A549 (cell line): ENCODE results near the gene SYK. TPM values are rescaled to one million over a fixed set of nuclear protein-coding genes. Genes with fewer than 3 reads are reported as not detected.

ENCODE experiments used
- ATAC-seq, 2 experiments: fragments of 200-7000 bp in 1 of 2; fragments of >200 bp in 1 of 2; cut with Nextera tagmentation in 1 of 2; cut with Tn5 transposase in 1 of 2; 3 replicates each; pipeline versions ENCODE4 v1.8.0 to v1.9.1; 2018 to 2020; ENCODE audit warnings: mild to moderate bottlenecking in 1 of 2, moderate library complexity in 1 of 2
- CTCF ChIA-PET: fragments of 300-600 bp; sonication (Branson Sonifier 250); formaldehyde crosslinking; extraction: SDS; loops from one replicate; lab custom pipeline; 2021; ENCODE audit warnings: antibody characterized with exemption, inconsistent platforms; lab: Yijun Ruan, JAX
- POLR2A ChIA-PET: fragments of 350-600 bp; formaldehyde crosslinking; extraction: SDS; loops from one replicate; lab custom pipeline; 2021; ENCODE audit warnings: antibody characterized with exemption, inconsistent platforms; lab: Yijun Ruan, JAX
- DNase-seq, 2 experiments: peaks; one replicate each; pipeline versions ENCODE4 v3.0.0 to v3.0.0-alpha.2; 2011 to 2016; ENCODE audit warnings: low read depth in 1 of 2, low spot score in 1 of 2
- FAIRE-seq: peaks from 2 replicates; lab custom pipeline; 2011; peaks lifted over from hg19 to GRCh38; lab: Jason Lieb, UNC
- H3K27ac ChIP-seq, 2 experiments: fragments of >200 bp; sonication (Bioruptor Twin); formaldehyde crosslinking; 3 replicates each; pipeline ENCODE4 v1.5.1; 2016 to 2017
- H3K4me1 ChIP-seq: fragments of >200 bp; sonication (Bioruptor Twin); formaldehyde crosslinking; 3 replicates; pipeline ENCODE4 v1.6.1; 2016
- H3K4me2 ChIP-seq: fragments of >200 bp; sonication (Bioruptor Twin); formaldehyde crosslinking; 3 replicates; pipeline ENCODE4 v1.6.1; 2016
- H3K4me3 ChIP-seq: fragments of >200 bp; sonication (Bioruptor Twin); formaldehyde crosslinking; 3 replicates; pipeline ENCODE4 v1.5.1; 2016
- H3K9me3 ChIP-seq: fragments of >200 bp; sonication (Bioruptor Twin); formaldehyde crosslinking; 3 replicates; pipeline ENCODE4 v1.6.1; 2016
- BHLHE40 ChIP-seq: IDR thresholded peaks from 2 replicates; pipeline ENCODE4 v1.6.1; 2012; ENCODE audit warnings: low read depth, low read length, inconsistent platforms
- CEBPB ChIP-seq, 2 experiments: fragments of >200 bp in 1 of 2; sonication (Bioruptor Twin) in 1 of 2; formaldehyde crosslinking in 1 of 2; IDR thresholded peaks; 2 replicates each; pipeline ENCODE4 v1.6.1; 2012 to 2016
- EP300 ChIP-seq, 2 experiments: fragments of >200 bp; sonication (Bioruptor Twin); formaldehyde crosslinking; IDR thresholded peaks; 2 replicates in 1 of 2; 3 replicates in 1 of 2; pipeline ENCODE4 v1.6.1; 2016 to 2017
- ESRRA ChIP-seq: fragments of 150-350 bp; IDR thresholded peaks from 2 replicates; pipeline ENCODE4 v1.6.1; 2014; ENCODE audit warnings: mild to moderate bottlenecking, low read length, borderline replicate concordance
- FOSB ChIP-seq: fragments of 250-450 bp; sonication (Bioruptor Pico); IDR thresholded peaks from 2 replicates; pipeline ENCODE4 v1.5.0; 2020; ENCODE audit warnings: mild to moderate bottlenecking, moderate library complexity
- FOSL2 ChIP-seq, 2 experiments: fragments of 450-650 bp in 1 of 2; fragments of >200 bp in 1 of 2; sonication (Bioruptor Twin) in 1 of 2; formaldehyde crosslinking; IDR thresholded peaks; 2 replicates each; pipeline versions ENCODE4 v1.5.0 to v1.6.1; 2016 to 2020; ENCODE audit warnings: mild to moderate bottlenecking in 1 of 2, moderate library complexity in 1 of 2
- HDAC2 ChIP-seq: fragments of 200-600 bp; sonication (generic); IDR thresholded peaks from 2 replicates; pipeline ENCODE4 v1.6.1; 2016
- HOXA7 ChIP-seq: fragments of 250-450 bp; sonication (Bioruptor Pico); IDR thresholded peaks from 2 replicates; pipeline ENCODE4 v1.5.0; 2020; ENCODE audit warnings: mild to moderate bottlenecking, moderate library complexity
- HOXB5 ChIP-seq: fragments of 250-450 bp; sonication (Bioruptor Pico); IDR thresholded peaks from 2 replicates; pipeline ENCODE4 v1.5.0; 2020; ENCODE audit warnings: mild to moderate bottlenecking, moderate library complexity
- JUN ChIP-seq, 2 experiments: fragments of >200 bp; sonication (Bioruptor Twin); formaldehyde crosslinking; IDR thresholded peaks; 2 replicates in 1 of 2; 3 replicates in 1 of 2; pipeline ENCODE4 v1.6.1; 2016 to 2017
- KDM5A ChIP-seq: fragments of 200-600 bp; sonication (generic); IDR thresholded peaks from 2 replicates; pipeline ENCODE4 v1.6.1; 2016; ENCODE audit warnings: antibody characterized with exemption, mild to moderate bottlenecking
- MAZ ChIP-seq: fragments of 150-350 bp; IDR thresholded peaks from 2 replicates; pipeline ENCODE4 v1.6.1; 2014; ENCODE audit warnings: antibody characterized with exemption, low read depth, low read length, borderline replicate concordance
- NPAS2 ChIP-seq: fragments of 250-450 bp; sonication (Bioruptor Pico); IDR thresholded peaks from 2 replicates; pipeline ENCODE4 v1.8.0; 2022; ENCODE audit warnings: mild to moderate bottlenecking, moderate library complexity, borderline replicate concordance
- NR3C1 ChIP-seq: fragments of >200 bp; sonication (Bioruptor Twin); formaldehyde crosslinking; IDR thresholded peaks from 3 replicates; pipeline ENCODE4 v1.6.1; 2017
- PHF8 ChIP-seq: fragments of 200-600 bp; sonication (generic); IDR thresholded peaks from 2 replicates; pipeline ENCODE4 v1.6.1; 2016; ENCODE audit warnings: low read depth, mild to moderate bottlenecking, antibody characterized with exemption, moderate library complexity, borderline replicate concordance
- RAD21 ChIP-seq, 2 experiments: fragments of >200 bp in 1 of 2; sonication (Bioruptor Twin) in 1 of 2; formaldehyde crosslinking in 1 of 2; IDR thresholded peaks in 1 of 2; conservative IDR thresholded peaks in 1 of 2; 2 replicates in 1 of 2; 3 replicates in 1 of 2; pipeline ENCODE4 v1.6.1; 2012 to 2018; ENCODE audit warnings: inconsistent platforms in 1 of 2
- RFX5 ChIP-seq: fragments of 450-650 bp; IDR thresholded peaks from 2 replicates; pipeline ENCODE4 v1.7.1; 2014; ENCODE audit warnings: antibody characterized with exemption, mild to moderate bottlenecking, moderate library complexity
- TFCP2L1 ChIP-seq: fragments of 250-450 bp; sonication (Bioruptor Pico); IDR thresholded peaks from 2 replicates; pipeline ENCODE4 v1.5.0; 2021; ENCODE audit warnings: mild to moderate bottlenecking
- TP53 ChIP-seq: fragments of 250-450 bp; sonication (Bioruptor Pico); IDR thresholded peaks from 2 replicates; pipeline ENCODE4 v1.5.0; 2021; ENCODE audit warnings: mild to moderate bottlenecking, moderate library complexity
- ZFP36 ChIP-seq: fragments of 450-650 bp; IDR thresholded peaks from 2 replicates; pipeline ENCODE4 v1.6.1; 2014; ENCODE audit warnings: borderline replicate concordance; ENCODE audit not compliant: partially characterized antibody
- WGBS: methylation state at CpG from one replicate; pipeline ENCODE4 v1.1.6; 2017; ENCODE audit errors: missing lambda C conversion rate; 5-methylcytosine and 5-hydroxymethylcytosine counted together
- polyA plus RNA-seq, 4 experiments: library from polyadenylated mRNA; depleted of rRNA in 3 of 4; stranded (reverse); fragments of >200 nt; fragmentation: RNase III in 1 of 4; extraction: RNeasy Plus Mini Kit Qiagen cat#74134 plus additional on column Dnase treatment in 1 of 4; gene quantifications; 2 replicates in 3 of 4; 3 replicates in 1 of 4; pipeline ENCODE4 v1.2.3, GENCODE V29; 2011 to 2017
- TF ChIP-seq, protein P1 (sequence below): fragments of 450-650 bp; IDR thresholded peaks from 2 replicates; pipeline ENCODE4 v1.6.1; 2014; ENCODE audit warnings: antibody characterized with exemption
- TF ChIP-seq, protein P2 (sequence below): fragments of >200 bp; sonication (Bioruptor Twin); formaldehyde crosslinking; IDR thresholded peaks from 2 replicates; pipeline ENCODE4 v1.6.1; 2016
- TF ChIP-seq, protein P3 (sequence below): fragments of 150-350 bp; IDR thresholded peaks from 2 replicates; pipeline ENCODE4 v1.6.1; 2014; ENCODE audit warnings: low read depth, mild to moderate bottlenecking, low read length

SYK gene
- polyA plus RNA-seq, 2 of the 4 experiments (the other 2 are of a cell fraction) = 0.01 to 0.03 TPM

- Histone ChIP-seq H3K4me1 (no peaks in the 10 kb centered on the region), H3K9me3 (no peaks in the 10 kb centered on the region), H3K4me3 (no peak overlapping the region), H3K27ac (no peak overlapping the region), H3K4me2 (no peak overlapping the region)
- CTCF ChIA-PET = interaction anchor here (0.5 to 4.8 kb wide), 3 partner anchors 7 to 648 kb away, joined by 5 to 31 read pairs (median 10); no protein-coding TSS in a partner anchor
- FAIRE-seq (no peak), DNase-seq (no peak), ATAC-seq (no peak)
- TF ChIP-seq RAD21 (conservative IDR thresholded peaks at IDR 0.05 in 1 of 2, IDR thresholded peaks at IDR 0.05 in 1 of 2) (0 out of 5 replicates have a peak, but pooled peaks of 1 of the 2 experiments have one; percentile 5), HOXB5 (no peak), BHLHE40 (no peak)
- POLR2A ChIA-PET = no interaction called here
- WGBS = 44% methylated on average over 8 of the region's 8 CpGs
Observed at GRCh38 chr9:90874194-90874593, 72.6 kb downstream of the SYK start.

DNA sequence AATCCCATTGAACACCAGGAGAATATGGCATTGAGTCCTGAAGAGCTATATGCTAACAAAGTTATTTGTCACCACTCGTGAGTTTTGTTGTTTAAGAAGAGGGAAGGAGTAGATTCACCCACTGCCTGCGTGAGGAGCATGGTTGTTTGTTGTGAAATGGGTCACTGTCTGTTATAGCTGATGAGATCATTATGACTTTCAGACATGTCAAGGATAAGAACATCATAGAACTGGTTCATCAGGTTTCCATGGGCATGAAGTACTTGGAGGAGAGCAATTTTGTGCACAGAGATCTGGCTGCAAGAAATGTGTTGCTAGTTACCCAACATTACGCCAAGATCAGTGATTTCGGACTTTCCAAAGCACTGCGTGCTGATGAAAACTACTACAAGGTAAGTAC, 76.9 kb downstream of the SYK start:
- ChIA-PET CTCF (interaction anchor here (1.5 to 5.7 kb wide), 4 partner anchors 7 to 797 kb away, joined by 4 to 31 read pairs (median 8); no protein-coding TSS in a partner anchor), POLR2A (no interaction called here)
- Histone ChIP-seq H3K27ac (no peak overlapping the region), H3K4me1 (no peaks in the 10 kb centered on the region), H3K4me3 (no peak overlapping the region), H3K9me3 (peaks cover 2% of the 10 kb centered on the region; the same call in 2 of the 3 replicates), H3K4me2 (no peak overlapping the region)
- DNase-seq (no peak), FAIRE-seq (no peak), ATAC-seq (no peak)
- 39% methylated on average over 5 of the region's 5 CpGs for WGBS
- no peak for TF ChIP-seq TP53 (CRISPR knock-in tag)
- no peak for TF ChIP-seq FOSL2 (IDR thresholded peaks at IDR 0.05)
- no peak for TF ChIP-seq FOSL2 (CRISPR knock-in tag; IDR thresholded peaks at IDR 0.05)
- no peak for TF ChIP-seq RAD21 (conservative IDR thresholded peaks at IDR 0.05 in 1 of 2, IDR thresholded peaks at IDR 0.05 in 1 of 2)
- no peak for TF ChIP-seq MAZ
- no peak for TF ChIP-seq JUN (IDR thresholded peaks at IDR 0.05)
- TF ChIP-seq CEBPB (IDR thresholded peaks at IDR 0.05) = no peak
- TF ChIP-seq, protein P1, sequence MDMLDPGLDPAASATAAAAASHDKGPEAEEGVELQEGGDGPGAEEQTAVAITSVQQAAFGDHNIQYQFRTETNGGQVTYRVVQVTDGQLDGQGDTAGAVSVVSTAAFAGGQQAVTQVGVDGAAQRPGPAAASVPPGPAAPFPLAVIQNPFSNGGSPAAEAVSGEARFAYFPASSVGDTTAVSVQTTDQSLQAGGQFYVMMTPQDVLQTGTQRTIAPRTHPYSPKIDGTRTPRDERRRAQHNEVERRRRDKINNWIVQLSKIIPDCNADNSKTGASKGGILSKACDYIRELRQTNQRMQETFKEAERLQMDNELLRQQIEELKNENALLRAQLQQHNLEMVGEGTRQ = no peak
- TF ChIP-seq, protein P2, sequence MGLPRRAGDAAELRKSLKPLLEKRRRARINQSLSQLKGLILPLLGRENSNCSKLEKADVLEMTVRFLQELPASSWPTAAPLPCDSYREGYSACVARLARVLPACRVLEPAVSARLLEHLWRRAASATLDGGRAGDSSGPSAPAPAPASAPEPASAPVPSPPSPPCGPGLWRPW = no peak
- TF ChIP-seq TFCP2L1 = no peak
- no peak for TF ChIP-seq FOSB (CRISPR knock-in tag)
- TF ChIP-seq RFX5 = no peak
- TF ChIP-seq EP300 (IDR thresholded peaks at IDR 0.05) = no peak
- TF ChIP-seq HOXA7 (CRISPR knock-in tag) = no peak
- TF ChIP-seq, all 56 proteins: peak for 0

DNA sequence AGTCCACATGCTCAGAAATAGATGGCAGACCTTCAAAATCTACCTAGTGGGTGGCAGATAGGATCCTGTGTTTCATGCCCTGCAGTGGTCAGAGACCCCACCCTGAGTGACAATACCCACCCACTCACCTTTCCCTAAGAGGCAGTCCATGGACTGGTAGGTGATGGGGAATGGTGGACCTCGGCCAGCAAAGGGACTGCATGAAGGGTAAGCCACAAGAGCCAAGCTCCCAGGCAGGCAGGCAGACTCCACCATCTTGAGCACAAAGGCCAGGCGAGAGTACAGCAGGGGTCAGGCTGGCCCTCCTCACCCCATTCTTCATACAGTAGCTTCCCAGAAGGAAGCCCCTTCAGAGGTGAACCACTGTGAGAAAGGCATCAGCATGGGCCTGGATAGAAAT, 78.4 kb downstream of the SYK start:
- H3K4me1 ChIP-seq = no peaks in the 10 kb centered on the region
- H3K4me2 ChIP-seq = no peak overlapping the region
- FAIRE-seq (no peak), ATAC-seq (no peak)
- WGBS = 36% methylated on average over 2 of the region's 2 CpGs
- ChIA-PET POLR2A (no interaction called here), CTCF (interaction anchor here (3.2 to 5.7 kb wide), 2 partner anchors 8 to 13 kb away, joined by 8 to 31 read pairs; no protein-coding TSS in a partner anchor)
- H3K9me3 ChIP-seq = peaks cover 6% of the 10 kb centered on the region; the same call in 2 of the 3 replicates
- no peak overlapping the region for H3K4me3 ChIP-seq
- TF ChIP-seq NR3C1 = no peak
- TF ChIP-seq, protein P3, sequence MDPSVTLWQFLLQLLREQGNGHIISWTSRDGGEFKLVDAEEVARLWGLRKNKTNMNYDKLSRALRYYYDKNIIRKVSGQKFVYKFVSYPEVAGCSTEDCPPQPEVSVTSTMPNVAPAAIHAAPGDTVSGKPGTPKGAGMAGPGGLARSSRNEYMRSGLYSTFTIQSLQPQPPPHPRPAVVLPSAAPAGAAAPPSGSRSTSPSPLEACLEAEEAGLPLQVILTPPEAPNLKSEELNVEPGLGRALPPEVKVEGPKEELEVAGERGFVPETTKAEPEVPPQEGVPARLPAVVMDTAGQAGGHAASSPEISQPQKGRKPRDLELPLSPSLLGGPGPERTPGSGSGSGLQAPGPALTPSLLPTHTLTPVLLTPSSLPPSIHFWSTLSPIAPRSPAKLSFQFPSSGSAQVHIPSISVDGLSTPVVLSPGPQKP = no peak
- TF ChIP-seq BHLHE40 = no peak
- TF ChIP-seq ESRRA = no peak
- no peak for TF ChIP-seq PHF8
- TF ChIP-seq ZFP36 = no peak
- no peak for TF ChIP-seq RAD21 (conservative IDR thresholded peaks at IDR 0.05 in 1 of 2, IDR thresholded peaks at IDR 0.05 in 1 of 2)
- no peak for TF ChIP-seq FOSL2 (IDR thresholded peaks at IDR 0.05)
- no peak for TF ChIP-seq FOSL2 (CRISPR knock-in tag; IDR thresholded peaks at IDR 0.05)
- TF ChIP-seq HDAC2 = no peak
- TF ChIP-seq, protein P1 = no peak
- TF ChIP-seq HOXB5 = no peak
- no peak for TF ChIP-seq KDM5A
- TF ChIP-seq NPAS2 (CRISPR knock-in tag) = no peak
- TF ChIP-seq, all 56 proteins: peak for 0
- no peak for DNase-seq
- no peak overlapping the region for H3K27ac ChIP-seq
